GM18873 (cell line): ENCODE results near the gene LRRC49.
"Not testable (repeated sequence)": the region's sequence is repeated elsewhere in the genome, so short reads cannot be mapped to it uniquely, and the experiment has no call there.

Experiments
- ATAC-seq: cut with Tn5 transposase; IDR thresholded peaks from one replicate; pipeline ENCODE4 v1.9.1; 2021; ENCODE audit warnings: mild to moderate bottlenecking, moderate library complexity, moderate number of reproducible peaks; ENCODE audit not compliant: unreplicated experiment, low FRiP score

Gene LRRC49

DNA sequence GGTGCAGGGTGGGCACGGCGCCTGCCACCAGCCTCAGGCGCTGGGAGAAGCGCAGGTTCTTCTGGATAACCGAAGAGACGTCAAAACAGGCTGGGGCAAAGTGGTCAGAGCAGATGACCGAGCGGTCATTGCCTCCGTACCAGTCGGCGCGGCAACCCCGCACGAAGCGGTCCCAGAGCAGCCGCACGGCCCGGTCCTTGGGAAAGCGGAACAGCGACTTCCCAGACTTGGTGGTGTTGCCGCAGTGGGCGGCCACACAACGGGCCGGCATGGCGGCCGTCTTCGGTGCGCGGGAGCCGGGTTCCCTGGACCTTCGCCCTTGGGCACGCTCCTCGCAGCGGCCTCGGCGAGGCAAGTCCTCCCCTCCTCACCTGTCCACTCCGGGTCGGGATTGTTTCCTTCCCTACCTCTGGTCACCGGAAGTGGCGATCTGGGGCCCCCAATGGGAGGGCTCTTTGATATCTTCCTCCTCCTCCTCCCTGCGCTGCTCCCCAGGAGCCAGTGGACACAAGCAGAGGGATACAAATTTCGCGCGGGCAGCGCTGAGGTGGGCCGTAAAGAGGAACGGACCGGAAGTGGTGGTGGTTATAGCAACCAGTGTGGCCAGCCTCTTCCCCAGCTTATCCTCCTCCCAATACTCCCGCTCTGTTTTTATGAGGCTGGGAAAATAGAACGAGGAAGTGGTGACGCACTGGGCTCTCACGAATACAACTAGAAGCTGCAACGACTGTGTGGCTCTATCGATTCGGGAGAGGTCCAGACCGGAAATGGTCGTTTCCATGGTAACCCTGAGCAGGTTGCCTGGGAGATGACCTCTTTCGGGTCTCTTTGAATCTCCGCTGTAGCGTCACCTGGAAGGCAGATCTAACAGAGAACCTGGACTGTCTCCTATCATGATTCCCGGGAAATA is at the start of gene LRRC49, which contains the start of gene THAP10:
Gene LRRC49 (plus strand): TSS at position 825 of the 910 bp plus-strand sequence. CDS start 69 bp downstream, at position 894.
Gene THAP10 (minus strand): TSS at position 432 of the 910 bp plus-strand sequence. CDS start 161 bp downstream, at position 271.
- no peak for ATAC-seq

DNA sequence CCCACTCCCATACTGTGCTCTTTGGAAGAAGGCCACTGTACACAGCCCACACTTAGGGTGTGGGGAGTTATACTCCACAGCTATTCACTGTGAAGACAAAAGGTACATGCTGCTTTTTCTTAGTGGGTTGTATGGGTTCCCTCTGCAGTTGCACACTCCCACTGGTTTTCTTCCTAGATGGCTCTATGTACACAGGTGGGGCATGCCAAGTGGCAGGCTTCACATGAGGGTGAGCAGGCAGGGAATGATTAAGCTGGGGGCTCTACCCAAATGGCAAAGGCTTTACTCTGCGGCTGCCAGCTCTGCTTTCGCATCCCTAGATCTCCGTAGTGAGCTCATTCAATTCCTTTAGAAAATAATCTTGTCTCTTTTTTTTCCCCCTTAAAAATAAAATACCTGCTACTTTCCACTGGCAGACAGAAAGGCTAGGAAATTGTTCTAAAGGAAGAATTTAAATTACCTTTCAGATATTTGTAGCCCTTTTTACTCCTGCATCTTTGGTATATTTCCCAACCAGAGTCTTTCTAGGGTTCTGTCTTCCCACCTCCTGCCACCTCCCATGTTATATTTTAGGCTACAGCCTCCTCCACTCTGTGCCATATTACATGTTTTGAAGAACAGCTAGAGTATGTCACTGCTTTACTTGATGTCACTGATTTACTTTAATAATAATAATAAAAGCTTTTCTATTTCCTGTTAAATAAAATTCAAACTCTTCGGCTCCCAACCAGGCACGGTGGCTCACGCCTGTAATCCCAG is 46.8 kb upstream of the LRRC49 start:
- no peak for ATAC-seq

- ATAC-seq: no peak
Measured at GRCh38 chr15:70851889-70852288, 40.7 kb upstream of the LRRC49 start.

DNA sequence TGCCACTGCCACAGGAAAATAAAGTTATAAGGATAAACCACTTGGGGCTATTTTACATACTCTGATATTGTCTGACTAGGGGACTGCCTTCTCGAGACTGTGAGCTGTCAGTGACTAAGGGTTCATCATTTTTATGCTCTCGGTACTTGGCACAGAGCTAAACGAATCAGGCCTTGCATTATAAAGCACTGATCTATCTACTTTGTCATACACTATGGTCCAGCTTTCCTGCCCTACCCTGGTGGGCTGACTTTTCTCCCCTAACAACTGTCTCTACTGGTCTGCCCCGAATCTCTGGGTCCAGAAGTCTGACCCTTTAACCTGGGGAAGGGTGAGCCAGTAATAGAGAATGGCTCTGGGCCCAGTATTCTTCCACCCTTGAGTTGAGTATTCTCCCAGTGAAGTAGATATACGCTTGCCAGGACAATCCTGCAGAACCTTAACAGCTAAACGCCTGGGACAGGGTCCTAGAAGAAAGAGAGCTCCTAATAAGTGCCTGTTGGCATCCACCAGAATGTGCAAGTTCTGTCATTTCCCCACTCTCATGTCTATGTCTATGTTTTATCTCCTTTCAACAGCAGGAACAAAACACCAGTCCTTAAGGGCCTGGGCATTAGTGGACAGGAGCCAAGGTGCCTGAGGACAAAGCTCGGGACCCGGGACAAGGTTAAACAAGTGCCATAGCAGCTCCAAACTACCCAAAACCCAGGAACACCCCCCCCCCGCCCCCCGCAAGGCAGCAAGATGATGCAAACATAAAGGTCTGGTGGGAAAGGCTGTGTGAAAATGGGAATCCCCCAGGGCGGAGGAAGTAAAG is 39.9 kb upstream of the LRRC49 start:
- no peak for ATAC-seq

GRCh38 chr15:70853318-70853972 is 39.2 kb upstream of the LRRC49 start:
- no peak for ATAC-seq

GRCh38 chr15:70853973-70854665 is 38.5 kb upstream of the LRRC49 start, which contains the start of gene LARP6:
Gene LARP6, minus strand, starts transcription at chr15:70854157. Its CDS starts 69 bp downstream, at chr15:70854088.
- ATAC-seq: no peak

DNA sequence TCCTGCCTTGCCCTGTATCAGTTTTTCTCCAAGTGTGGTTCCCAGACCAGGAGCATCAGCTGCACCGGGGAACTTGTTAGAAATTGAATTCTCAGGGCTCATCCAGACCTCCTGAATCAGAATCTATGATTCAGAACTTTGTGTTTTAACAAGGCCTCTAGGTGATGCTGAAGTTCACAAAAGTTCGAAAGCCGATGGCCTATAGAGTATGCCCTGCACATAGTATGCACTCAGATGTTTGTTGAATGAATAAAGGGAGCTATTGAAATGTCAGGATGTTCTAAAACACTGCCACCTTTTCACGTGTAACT is 38.0 kb upstream of the LRRC49 start:
- ATAC-seq: no peak

DNA sequence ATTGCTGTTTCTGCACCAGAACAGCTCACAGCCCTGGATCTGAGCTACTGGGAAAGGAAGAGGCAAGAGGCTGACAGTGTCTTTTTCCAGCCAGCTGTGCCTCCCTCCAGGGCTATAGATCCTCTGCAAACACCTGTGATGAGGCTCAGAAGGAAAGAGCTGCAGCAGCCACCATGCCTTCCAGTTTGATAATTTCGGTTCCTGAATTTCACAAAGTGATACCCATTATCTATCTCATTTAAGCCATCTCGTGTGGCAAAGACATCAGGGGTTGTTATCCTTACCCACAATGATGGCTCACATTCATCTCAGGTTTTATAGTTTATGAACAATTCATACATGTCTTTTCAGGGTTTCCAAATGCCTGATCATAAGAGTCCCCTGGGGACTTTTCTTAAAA is 36.9 kb upstream of the LRRC49 start:
- ATAC-seq: no peak

- ATAC-seq: no peak
Measured at GRCh38 chr15:70856177-70856883, 36.3 kb upstream of the LRRC49 start.

- no peak for ATAC-seq
Measured at GRCh38 chr15:70856884-70857561, 35.6 kb upstream of the LRRC49 start.

DNA sequence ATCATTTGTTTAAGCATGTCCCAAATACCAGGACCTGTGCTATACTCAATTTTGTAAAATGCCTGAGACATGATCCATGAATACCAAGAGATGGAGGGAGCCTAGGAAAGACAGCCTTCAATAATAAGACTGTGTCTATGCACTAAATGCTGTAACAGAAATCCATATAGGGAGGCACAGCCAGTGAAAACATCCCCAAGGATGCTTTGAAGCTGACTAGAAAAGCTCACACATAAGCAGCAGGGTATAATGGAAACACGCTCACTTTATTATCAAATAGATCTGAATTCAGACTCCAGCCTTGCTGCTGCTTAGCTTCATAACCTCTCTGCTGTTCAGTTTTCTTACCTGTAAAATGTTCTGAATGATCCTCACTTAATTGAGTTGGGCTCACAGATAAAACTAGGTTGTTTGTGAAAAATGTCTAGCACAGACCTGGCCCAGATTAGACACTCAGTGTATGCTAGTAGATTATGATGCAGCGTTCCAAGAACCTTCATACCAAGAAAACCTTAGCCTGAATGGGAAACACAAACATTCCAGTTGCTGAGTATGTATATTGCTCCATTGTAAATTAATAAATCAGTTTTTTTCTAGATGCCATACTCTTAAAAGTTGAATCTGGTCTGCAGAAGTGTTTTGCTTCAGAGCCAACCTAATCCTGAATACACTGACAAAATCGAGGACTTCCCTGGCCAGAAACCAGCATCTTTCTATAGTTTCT is 34.9 kb upstream of the LRRC49 start:
- no peak for ATAC-seq

GRCh38 chr15:70858614-70859321 is 33.9 kb upstream of the LRRC49 start:
- not testable (repeated sequence) for ATAC-seq

GRCh38 chr15:70859322-70859908 is 33.2 kb upstream of the LRRC49 start:
- no peak for ATAC-seq

DNA sequence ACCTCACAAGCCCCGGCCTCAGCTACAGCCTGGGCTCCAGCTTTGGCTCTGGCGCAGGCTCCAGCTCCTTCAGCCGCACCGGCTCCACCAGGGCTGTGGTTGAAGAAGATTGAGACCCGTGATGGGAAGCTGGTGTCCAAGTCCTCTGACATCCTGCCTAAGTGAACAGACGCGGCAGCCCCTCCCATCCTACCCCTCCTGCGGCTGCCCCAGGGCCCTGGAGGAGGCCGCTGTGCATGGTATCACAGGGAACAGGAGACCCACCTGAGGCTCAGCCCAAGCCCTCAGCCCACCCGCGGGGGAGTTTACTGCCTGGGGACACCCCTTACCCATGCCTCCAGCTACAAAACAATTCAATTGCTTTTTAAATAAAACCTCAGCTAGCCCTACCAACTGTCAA is 32.6 kb upstream of the LRRC49 start:
- ATAC-seq: no peak

- no peak for ATAC-seq
Measured at GRCh38 chr15:70863450-70864218, 29.0 kb upstream of the LRRC49 start.
